Measurements from ENCODE around the gene E2F2.

The E2F2 gene

GRCh38 chr1:23566304-23566703 is 35.3 kb upstream of the E2F2 start:
- Histone ChIP-seq H4K20me1 (ENCODE audit: low read depth, low read length) (no peaks in the 10 kb centered on the region), H3K4me3 (ENCODE audit: insufficient read depth, low read length, poor library complexity, severe bottlenecking) (no peak overlapping the region), H2AFZ (ENCODE audit: low read depth, low read length, severe bottlenecking) (no peak overlapping the region), H3K9me3 (ENCODE audit: insufficient read depth, low read length) (no peaks in the 10 kb centered on the region), H3K9ac (ENCODE audit: low read length) (no peak overlapping the region), H3K27ac (ENCODE audit: low read depth, low read length) (no peak overlapping the region), H3K36me3 (ENCODE audit: low read length) (no peaks in the 10 kb centered on the region), H3K9me2 (replicated peaks; ENCODE audit: insufficient read depth, low read length) (no peaks in the 10 kb centered on the region), H3K27me3 (ENCODE audit: low read length) (no peaks in the 10 kb centered on the region), H3F3A (ENCODE audit: insufficient read depth) (no peaks in the 10 kb centered on the region; the same call in 1 of the 2 replicates), H3K79me2 (ENCODE audit: insufficient read depth, low read length) (no peaks in the 10 kb centered on the region), H3K4me2 (ENCODE audit: low read depth, low read length, poor library complexity, severe bottlenecking) (no peak overlapping the region)
- TF ChIP-seq EZH2phosphoT487 (conservative IDR thresholded peaks at IDR 0.05; ENCODE audit: low read length) = no peak
- TF ChIP-seq, protein P1, sequence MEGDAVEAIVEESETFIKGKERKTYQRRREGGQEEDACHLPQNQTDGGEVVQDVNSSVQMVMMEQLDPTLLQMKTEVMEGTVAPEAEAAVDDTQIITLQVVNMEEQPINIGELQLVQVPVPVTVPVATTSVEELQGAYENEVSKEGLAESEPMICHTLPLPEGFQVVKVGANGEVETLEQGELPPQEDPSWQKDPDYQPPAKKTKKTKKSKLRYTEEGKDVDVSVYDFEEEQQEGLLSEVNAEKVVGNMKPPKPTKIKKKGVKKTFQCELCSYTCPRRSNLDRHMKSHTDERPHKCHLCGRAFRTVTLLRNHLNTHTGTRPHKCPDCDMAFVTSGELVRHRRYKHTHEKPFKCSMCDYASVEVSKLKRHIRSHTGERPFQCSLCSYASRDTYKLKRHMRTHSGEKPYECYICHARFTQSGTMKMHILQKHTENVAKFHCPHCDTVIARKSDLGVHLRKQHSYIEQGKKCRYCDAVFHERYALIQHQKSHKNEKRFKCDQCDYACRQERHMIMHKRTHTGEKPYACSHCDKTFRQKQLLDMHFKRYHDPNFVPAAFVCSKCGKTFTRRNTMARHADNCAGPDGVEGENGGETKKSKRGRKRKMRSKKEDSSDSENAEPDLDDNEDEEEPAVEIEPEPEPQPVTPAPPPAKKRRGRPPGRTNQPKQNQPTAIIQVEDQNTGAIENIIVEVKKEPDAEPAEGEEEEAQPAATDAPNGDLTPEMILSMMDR (IDR thresholded peaks at IDR 0.05; ENCODE audit: insufficient read depth, low read length, poor library complexity, severe bottlenecking) = no peak

DNA sequence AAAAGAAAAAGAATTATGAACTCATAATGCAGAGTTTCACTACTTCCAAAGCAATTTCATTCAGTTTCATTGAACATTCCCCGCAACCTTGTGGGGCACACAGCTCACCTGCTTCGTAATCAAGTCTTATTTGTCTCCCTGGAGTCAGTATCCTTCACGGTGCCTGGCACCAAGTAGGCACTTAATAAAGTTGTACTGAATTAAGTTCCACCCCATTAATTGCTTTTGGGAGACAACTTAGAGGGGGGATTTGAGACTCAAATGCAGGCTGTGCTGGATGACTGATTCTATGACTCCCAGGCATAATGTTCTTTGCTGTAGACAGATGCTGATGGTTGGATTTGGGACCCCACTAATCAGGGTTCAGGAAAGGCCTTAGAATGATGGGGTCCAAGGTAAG is 34.7 kb upstream of the E2F2 start:
- H3K27me3 ChIP-seq (ENCODE audit: low read length) = no peaks in the 10 kb centered on the region
- H3K4me2 ChIP-seq (ENCODE audit: low read depth, low read length, poor library complexity, severe bottlenecking) = no peak overlapping the region
- no peaks in the 10 kb centered on the region for H3K36me3 ChIP-seq (ENCODE audit: low read length)
- no peak overlapping the region for H2AFZ ChIP-seq (ENCODE audit: low read depth, low read length, severe bottlenecking)
- no peaks in the 10 kb centered on the region for H3K9me2 ChIP-seq (replicated peaks; ENCODE audit: insufficient read depth, low read length)
- no peak overlapping the region for H3K9ac ChIP-seq (ENCODE audit: low read length)
- H3F3A ChIP-seq (ENCODE audit: insufficient read depth) = no peaks in the 10 kb centered on the region; the same call in 1 of the 2 replicates
- no peaks in the 10 kb centered on the region for H3K79me2 ChIP-seq (ENCODE audit: insufficient read depth, low read length)
- H4K20me1 ChIP-seq (ENCODE audit: low read depth, low read length) = no peaks in the 10 kb centered on the region
- no peak overlapping the region for H3K4me3 ChIP-seq (ENCODE audit: insufficient read depth, low read length, poor library complexity, severe bottlenecking)
- no peaks in the 10 kb centered on the region for H3K9me3 ChIP-seq (ENCODE audit: insufficient read depth, low read length)
- TF ChIP-seq EZH2phosphoT487 (conservative IDR thresholded peaks at IDR 0.05; ENCODE audit: low read length) = no peak
- TF ChIP-seq, protein P1 (IDR thresholded peaks at IDR 0.05; ENCODE audit: insufficient read depth, low read length, poor library complexity, severe bottlenecking) = no peak
- no peak overlapping the region for H3K27ac ChIP-seq (ENCODE audit: low read depth, low read length)

GRCh38 chr1:23564529-23565122 is 33.6 kb upstream of the E2F2 start:
- Histone ChIP-seq H2AFZ (ENCODE audit: low read depth, low read length, severe bottlenecking) (no peak overlapping the region), H3K27me3 (ENCODE audit: low read length) (no peaks in the 10 kb centered on the region), H3K9me3 (ENCODE audit: insufficient read depth, low read length) (no peaks in the 10 kb centered on the region), H3K9me2 (replicated peaks; ENCODE audit: insufficient read depth, low read length) (no peaks in the 10 kb centered on the region), H3K79me2 (ENCODE audit: insufficient read depth, low read length) (no peaks in the 10 kb centered on the region), H3F3A (ENCODE audit: insufficient read depth) (0 out of 2 replicates have a peak, but pooled peaks cover 7% of the 10 kb centered on the region), H3K4me2 (ENCODE audit: low read depth, low read length, poor library complexity, severe bottlenecking) (no peak overlapping the region), H3K27ac (ENCODE audit: low read depth, low read length) (no peak overlapping the region), H3K4me3 (ENCODE audit: insufficient read depth, low read length, poor library complexity, severe bottlenecking) (no peak overlapping the region), H3K9ac (ENCODE audit: low read length) (no peak overlapping the region), H3K36me3 (ENCODE audit: low read length) (no peaks in the 10 kb centered on the region), H4K20me1 (ENCODE audit: low read depth, low read length) (no peaks in the 10 kb centered on the region)
- TF ChIP-seq, protein P1 (IDR thresholded peaks at IDR 0.05; ENCODE audit: insufficient read depth, low read length, poor library complexity, severe bottlenecking) = no peak
- TF ChIP-seq EZH2phosphoT487 (conservative IDR thresholded peaks at IDR 0.05; ENCODE audit: low read length) = no peak

Data from SU-DHL-6 (cell line).